Measurements from ENCODE around the gene GRK1.
"Not testable (repeated sequence)": the region's sequence is repeated elsewhere in the genome, so short reads cannot be mapped to it uniquely, and the experiment has no call there.

GRK1 gene

GRCh38 chr13:113666951-113667701, at the start of gene GRK1:
Gene GRK1 (plus strand): TSS chr13:113667219. CDS start chr13:113667387, 168 bp downstream.
- DNase-seq, result no peak

GRCh38 chr13:113617961-113618360, 49.1 kb upstream of the GRK1 start:
- DNase-seq, result no peak

GRCh38 chr13:113618455-113618854, 48.6 kb upstream of the GRK1 start:
- no peak for DNase-seq

- DNase-seq, result no peak
These were observed 46.8 kb upstream of the GRK1 start for GRCh38 chr13:113620036-113620796.

GRCh38 chr13:113621046-113621445, 46.0 kb upstream of the GRK1 start:
- no peak for DNase-seq

- DNase-seq, result not testable (repeated sequence)
These were observed 45.5 kb upstream of the GRK1 start for GRCh38 chr13:113621498-113621897.

GRCh38 chr13:113621986-113622550, 45.0 kb upstream of the GRK1 start:
- not testable (repeated sequence) for DNase-seq

- no peak for DNase-seq
These were observed 44.1 kb upstream of the GRK1 start for GRCh38 chr13:113622791-113623490.

GRCh38 chr13:113623491-113624234, 43.4 kb upstream of the GRK1 start:
- no peak for DNase-seq

- no peak for DNase-seq
These were observed 42.8 kb upstream of the GRK1 start for GRCh38 chr13:113624235-113624587.

- not testable (repeated sequence) for DNase-seq
These were observed 42.2 kb upstream of the GRK1 start for GRCh38 chr13:113624640-113625304.

GRCh38 chr13:113625965-113626721, 40.9 kb upstream of the GRK1 start:
- DNase-seq, result no peak

- no peak for DNase-seq
These were observed 39.9 kb upstream of the GRK1 start for GRCh38 chr13:113627136-113627535.

GRCh38 chr13:113628291-113629270, 38.4 kb upstream of the GRK1 start:
- no peak for DNase-seq

- DNase-seq, result no peak
These were observed 37.2 kb upstream of the GRK1 start for GRCh38 chr13:113629866-113630265.

GRCh38 chr13:113630296-113630695, 36.7 kb upstream of the GRK1 start:
- DNase-seq, result no peak

- DNase-seq, result no peak
These were observed 36.2 kb upstream of the GRK1 start for GRCh38 chr13:113630804-113631203.

GRCh38 chr13:113631341-113632095, 35.5 kb upstream of the GRK1 start:
- no peak for DNase-seq

All from stimulated activated CD8-positive, alpha-beta memory T cell treated with anti-CD3 and anti-CD28 coated beads, Interleukin-4, amount 100 ng/mL, for 48 hours (primary cell).